Activated CD8-positive, alpha-beta memory T cell treated with anti-CD3 and anti-CD28 coated beads for 4 hours (primary cell): ENCODE measurements around the gene LBR.
"Not testable (repeated sequence)": the region's sequence is repeated elsewhere in the genome, so short reads cannot be mapped to it uniquely, and the experiment has no call there.

ENCODE experiments used
- DNase-seq, 2 donors: peaks; one replicate each; pipeline ENCODE4 v3.0.0-alpha.2; 2020; ENCODE audit warnings: low read depth in 2 of 2

LBR gene

DNA sequence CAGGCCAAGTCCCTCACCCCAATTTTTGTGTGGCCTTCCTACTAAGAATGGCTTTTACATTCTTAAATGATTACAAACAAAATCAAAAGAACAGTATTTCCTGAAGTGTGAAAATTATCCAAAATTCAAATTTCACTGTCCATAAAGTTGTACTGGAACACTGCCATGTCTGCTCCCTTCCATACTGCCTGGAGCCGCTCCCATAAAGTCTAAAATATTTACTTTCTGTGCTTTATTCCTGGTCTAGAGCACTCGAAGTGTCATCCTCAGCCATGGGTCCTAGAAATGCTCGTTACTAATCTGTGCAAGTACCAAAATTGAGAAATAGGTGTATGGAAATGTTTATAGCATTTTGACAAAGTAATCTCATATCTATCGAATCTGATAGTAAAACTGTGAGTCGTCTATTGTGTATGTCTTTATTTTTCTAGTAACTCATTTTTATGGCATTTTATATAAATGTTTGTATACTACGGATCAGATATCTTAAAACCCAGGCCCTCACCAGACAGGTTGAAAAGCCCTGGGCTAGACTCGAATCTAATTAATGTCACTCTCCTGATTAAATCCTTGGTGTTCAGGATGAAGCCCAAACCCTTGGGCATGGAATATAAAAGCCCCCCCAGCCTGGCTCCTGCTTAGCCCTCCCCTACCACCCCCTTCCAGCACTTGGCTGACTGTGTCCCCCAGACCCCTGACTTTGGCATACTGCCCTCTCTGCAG lies 4.9 kb downstream of the LBR start:
- no peak for DNase-seq

DNA sequence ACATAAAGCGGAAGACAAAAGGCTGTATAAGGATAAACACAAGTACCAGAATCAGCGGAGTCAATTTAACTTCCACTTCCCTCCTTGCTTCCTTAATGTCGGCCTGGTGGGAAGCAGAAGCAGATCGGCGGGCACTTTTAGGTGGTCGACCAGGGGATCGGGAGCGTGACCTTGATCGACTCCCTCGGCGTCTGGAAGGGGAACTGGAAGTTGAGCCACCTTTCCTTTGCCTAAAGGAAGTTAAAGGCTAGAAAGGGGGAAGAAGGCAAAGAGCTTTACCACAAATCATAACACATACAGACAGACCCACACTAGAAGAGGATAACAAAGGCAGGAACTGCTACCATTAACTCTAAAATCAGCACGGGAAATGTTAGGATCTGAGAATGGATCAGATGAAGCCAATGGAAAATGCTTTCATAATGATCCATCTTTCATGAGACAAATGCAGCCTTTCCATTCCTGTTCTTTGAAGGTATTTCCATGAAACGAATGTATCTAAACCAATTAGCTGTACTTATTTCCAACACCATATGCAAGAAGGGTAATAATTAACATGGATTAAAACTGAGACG lies 5.7 kb downstream of the LBR start:
- no peak for DNase-seq

- DNase-seq = no peak
These were observed 9.2 kb downstream of the LBR start for GRCh38 chr1:225418598-225418997.

GRCh38 chr1:225418059-225418458 lies 9.8 kb downstream of the LBR start:
- no peak for DNase-seq

DNA sequence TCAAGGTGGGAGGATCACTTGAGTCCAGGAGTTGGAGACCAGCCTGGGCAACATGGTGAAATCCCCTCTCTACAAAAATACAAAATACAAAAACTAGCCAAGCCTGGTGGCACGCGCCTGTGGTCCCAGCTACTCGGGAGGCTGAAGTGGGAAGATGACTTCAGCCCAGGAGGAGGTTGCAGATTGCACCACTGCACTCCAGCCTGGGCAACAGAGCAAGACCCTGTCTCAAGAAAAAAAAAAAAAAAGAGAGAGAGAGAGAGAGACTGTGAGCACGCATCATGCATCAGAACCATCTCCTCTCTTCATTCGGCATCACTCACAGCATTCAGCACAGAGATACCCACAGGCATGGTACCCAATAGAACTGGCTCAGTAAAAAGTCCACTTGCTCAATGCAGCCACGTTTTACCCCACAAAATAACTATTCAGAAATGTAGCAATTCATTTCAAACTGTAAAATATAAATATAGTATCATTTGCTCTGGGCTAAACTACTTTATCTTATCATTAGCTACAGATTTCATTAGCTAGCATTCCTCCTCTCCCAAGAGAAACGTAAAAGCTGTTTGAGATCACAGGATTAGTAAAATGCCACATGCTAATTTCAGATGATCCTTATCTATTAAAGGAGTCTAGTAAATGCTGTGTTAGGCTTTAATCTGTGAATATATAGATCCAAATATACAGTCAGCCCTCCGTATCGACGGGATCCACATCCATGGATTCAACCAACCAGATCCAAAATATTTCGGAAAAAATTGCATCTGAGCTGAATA lies 11.7 kb downstream of the LBR start:
- DNase-seq = no peak

DNA sequence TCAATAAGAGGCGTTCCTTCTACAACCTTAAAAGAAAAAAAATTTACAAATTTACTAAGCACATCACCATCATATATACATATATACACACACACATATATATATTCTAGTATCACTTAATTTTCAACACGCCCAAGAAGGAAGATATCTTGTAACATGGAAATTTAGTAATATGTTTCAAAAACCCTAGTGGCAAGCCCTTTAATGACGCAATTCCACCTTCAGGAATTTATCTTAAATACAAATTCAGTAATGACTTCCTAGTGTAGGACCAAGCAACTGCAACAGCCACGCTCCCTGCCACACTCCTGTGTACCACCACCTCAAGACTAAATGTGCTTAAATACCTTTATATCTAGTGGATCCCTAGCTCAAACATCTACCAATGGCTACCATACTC lies 12.5 kb downstream of the LBR start:
- DNase-seq = no peak

DNA sequence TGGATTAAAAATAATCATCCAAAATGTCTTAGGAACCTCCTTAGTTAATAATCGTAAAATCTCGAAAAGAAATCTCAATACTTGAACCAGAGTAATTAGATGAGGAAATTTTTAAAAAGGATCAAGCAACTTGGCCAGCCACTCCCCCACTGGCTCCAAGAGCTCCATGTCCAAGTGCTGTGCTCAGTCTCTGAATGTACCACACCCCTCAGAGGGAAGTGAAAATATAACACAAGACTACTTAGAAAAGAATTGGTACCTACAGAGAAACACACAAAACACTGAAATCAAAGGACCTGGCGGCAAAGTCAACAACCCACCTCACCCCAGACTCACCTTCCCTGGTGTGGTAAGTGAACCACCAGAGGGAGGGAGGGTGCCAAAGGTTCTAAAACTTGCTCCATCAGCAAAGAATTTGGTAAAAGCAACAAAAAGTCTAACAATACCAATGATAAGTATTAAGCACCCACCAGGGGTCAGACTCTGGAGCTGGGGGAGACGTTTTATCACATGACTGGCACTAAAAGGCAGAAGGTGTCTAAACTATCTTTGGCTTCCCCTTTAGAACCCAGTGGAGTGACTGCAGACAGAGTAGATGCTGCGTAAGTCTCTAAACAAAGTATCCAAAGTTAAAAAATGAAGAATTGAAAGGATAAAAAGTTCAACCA lies 14.0 kb downstream of the LBR start:
- DNase-seq = no peak

- DNase-seq = no peak
These were observed 15.0 kb downstream of the LBR start for GRCh38 chr1:225412803-225413351.

DNA sequence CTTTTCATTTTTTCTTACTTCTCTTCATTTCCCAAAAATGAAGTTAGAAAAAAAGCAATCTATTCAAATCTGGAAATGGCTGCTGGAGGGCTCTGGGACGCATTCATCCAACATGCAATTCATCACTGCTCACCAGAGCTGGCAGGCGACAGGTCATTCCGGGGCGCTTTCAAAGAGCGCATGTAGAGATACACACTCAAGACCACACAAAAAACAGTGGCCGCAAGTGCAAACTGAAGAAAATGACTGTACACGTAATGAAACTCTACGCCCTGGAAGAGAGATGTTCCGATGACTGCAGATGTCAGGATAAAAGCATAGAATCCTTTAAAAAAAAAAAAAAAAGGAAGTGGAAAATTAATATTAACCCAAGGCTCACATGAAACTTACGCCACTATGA lies 15.5 kb downstream of the LBR start:
- DNase-seq = no peak

- no peak for DNase-seq
These were observed 17.8 kb downstream of the LBR start for GRCh38 chr1:225410036-225410435.

- DNase-seq = no peak
These were observed 18.8 kb downstream of the LBR start for GRCh38 chr1:225409051-225409450.

GRCh38 chr1:225408249-225408648 lies 19.6 kb downstream of the LBR start:
- DNase-seq = no peak

- DNase-seq = no peak
These were observed 20.1 kb downstream of the LBR start for GRCh38 chr1:225407755-225408154.

DNA sequence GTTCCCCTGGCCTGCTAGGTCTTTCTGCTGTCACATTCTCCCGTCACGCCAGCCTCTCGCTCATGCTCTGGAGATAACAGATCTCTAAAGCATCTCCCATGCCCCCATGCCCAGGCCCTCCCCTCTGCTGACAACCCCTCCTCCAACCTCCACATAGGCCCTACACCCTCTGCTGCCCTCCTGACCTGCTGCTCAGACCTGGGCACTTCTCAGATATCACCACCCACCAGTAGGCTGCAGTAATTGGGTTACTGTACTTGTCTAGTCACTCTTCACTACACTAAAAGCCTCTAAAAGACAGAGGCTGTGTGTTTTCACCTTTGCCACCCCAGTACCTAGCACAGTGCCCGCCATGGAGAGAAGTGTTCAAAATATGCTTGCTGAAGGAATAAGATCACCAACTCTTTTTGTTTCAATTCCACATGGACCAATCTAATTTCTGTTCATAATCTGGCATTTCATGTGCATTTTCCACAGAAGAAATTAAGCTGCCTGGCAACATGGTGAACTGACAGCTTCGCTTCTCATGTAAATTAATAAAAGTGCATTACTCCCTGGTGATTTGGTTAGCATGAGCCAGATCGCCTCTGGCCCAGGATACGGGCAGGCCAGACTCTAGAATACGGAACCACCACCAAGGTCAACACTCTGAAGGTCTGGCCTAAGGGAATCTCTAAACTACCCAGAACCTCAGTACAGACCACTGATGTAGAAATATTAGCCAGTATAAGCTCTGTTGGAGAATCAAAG lies 20.7 kb downstream of the LBR start:
- DNase-seq = no peak

DNA sequence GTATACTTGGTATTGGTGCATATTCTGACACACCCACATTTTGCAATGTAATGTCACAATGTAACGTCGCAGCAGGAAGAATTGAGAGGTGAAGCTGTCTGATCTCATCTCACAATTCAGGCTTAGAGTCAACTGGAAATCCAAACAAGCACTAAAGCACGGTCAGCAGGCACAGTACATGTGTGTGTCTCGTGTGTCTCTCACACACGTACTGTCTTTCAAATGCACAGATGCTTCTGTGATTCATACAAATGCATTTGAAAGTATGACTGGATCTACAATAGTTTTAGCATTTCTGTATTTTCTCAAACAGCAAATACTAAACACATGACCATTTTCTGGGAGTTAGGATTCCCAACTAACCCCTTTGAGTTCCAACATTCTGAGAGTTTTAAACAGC lies 26.9 kb downstream of the LBR start:
- DNase-seq = no peak

DNA sequence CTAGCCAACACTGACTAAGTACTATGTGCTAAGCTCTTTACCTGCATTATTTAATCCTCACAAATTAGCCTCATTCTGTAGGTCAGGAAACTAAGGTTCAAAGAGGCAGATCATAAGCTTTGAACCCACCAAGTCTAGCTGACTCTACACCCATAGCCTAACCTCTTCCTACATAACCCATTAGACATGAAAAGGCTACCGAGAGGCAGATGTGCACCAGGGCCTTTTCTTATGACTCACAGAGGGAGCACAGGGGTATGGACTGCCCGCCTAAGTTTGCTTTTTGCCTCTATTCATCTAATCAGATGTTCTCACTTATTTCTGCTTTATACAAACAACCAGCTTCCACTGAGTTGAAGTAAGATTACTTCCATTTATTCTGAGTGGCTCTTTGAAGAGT lies 31.5 kb downstream of the LBR start:
- no peak for DNase-seq

GRCh38 chr1:225389843-225390242 lies 38.0 kb downstream of the LBR start:
- no peak for DNase-seq

GRCh38 chr1:225388372-225388771 lies 39.5 kb downstream of the LBR start:
- no peak for DNase-seq

GRCh38 chr1:225386860-225387259 lies 41.0 kb downstream of the LBR start:
- DNase-seq = not testable (repeated sequence)

DNA sequence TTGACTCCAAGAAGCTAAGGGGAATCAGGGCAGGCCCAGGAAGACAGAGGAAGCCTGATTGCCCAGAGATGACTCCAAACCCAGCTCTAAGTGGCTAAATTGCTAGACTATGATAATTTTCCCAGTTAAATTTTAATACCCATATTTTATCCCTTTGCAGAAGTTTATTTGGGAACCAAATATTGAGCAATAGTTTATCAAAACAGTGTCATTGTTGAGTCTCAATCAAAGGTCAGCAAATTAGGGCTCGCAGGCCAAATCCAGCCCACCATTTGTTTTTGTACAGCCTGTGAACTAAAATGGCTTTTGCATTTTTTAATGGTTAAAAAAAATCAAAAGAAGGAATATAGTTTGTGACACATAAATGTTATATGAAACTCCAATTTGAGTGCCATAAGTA lies 47.1 kb downstream of the LBR start:
- DNase-seq = no peak

DNA sequence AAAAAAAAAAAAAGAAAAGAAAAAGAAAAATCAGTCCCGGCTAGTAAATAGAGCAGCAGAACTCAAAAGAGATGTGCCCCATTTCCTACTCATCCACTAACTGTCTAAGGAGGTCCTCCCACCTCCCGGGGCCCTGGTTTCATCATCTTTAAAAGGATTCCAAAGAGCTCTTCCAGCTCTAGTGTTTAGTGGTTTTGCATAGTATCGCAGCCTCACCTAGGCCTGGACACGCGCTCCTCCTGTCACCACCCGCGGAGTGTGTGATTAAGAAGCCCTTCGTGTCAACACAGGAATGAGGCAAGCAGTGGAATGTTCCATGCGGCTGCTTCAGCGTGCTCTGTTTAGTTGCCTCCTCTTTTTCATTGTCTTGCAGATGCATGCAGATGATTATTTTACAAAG lies 49.0 kb downstream of the LBR start:
- DNase-seq = no peak

- DNase-seq = no peak
These were observed 52.8 kb downstream of the LBR start for GRCh38 chr1:225374996-225375395.
